ENCODE data around the gene SSBP2.

- no peak for TF ChIP-seq POLR2A (IDR thresholded peaks at IDR 0.05)
- TF ChIP-seq, protein P1, sequence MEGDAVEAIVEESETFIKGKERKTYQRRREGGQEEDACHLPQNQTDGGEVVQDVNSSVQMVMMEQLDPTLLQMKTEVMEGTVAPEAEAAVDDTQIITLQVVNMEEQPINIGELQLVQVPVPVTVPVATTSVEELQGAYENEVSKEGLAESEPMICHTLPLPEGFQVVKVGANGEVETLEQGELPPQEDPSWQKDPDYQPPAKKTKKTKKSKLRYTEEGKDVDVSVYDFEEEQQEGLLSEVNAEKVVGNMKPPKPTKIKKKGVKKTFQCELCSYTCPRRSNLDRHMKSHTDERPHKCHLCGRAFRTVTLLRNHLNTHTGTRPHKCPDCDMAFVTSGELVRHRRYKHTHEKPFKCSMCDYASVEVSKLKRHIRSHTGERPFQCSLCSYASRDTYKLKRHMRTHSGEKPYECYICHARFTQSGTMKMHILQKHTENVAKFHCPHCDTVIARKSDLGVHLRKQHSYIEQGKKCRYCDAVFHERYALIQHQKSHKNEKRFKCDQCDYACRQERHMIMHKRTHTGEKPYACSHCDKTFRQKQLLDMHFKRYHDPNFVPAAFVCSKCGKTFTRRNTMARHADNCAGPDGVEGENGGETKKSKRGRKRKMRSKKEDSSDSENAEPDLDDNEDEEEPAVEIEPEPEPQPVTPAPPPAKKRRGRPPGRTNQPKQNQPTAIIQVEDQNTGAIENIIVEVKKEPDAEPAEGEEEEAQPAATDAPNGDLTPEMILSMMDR (IDR thresholded peaks at IDR 0.05), result no peak
Measured at GRCh38 chr5:81726297-81726696, 24.6 kb downstream of the SSBP2 start.

Data from suprapubic skin (tissue), 3 donors.